Left renal pelvis (tissue), 4 donors: ENCODE data around the gene RTN4. TPM values are rescaled to one million over a fixed set of nuclear protein-coding genes. Genes with fewer than 3 reads are reported as not detected.

Experiments
- DNase-seq, 4 donors: peaks; one replicate each; pipeline ENCODE4 v3.0.0-alpha.2; 2013; ENCODE audit warnings: low read depth in 4 of 4, low spot score in 3 of 4
- polyA plus RNA-seq, 4 donors: library from polyadenylated mRNA; unstranded; fragments of 120-200 nt; gene quantifications; one replicate each; pipeline ENCODE4 v1.2.1, GENCODE V29; 2013; ENCODE audit not compliant: insufficient read length in 4 of 4

The RTN4 gene
- polyA plus RNA-seq, 4 donors, result 297 to 398 (median 343) TPM

GRCh38 chr2:54955358-54956110 is 94.7 kb downstream of the RTN4 start:
- DNase-seq, result no peak

GRCh38 chr2:54954705-54955357 is 95.4 kb downstream of the RTN4 start:
- DNase-seq, result no peak

DNA sequence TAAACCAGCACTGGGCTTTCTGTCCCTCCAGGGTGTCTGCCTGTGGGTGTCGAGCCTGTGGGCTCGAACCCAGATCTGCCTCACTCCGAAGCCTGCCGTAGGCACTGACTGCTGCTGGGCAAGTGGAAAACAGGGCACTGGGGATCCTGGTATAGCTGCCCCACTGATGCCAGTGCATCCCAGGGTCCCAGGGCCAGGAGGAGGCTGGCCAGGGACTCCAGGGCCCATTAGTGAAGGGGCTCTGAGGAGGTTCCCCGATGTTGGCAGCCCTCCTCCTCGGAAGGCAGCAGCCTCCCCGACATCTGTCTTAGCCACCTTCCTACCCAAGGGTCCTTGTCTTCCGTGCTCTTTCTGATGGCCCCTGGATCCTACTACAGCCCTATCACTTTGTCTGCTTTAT is 96.1 kb downstream of the RTN4 start:
- no peak for DNase-seq

DNA sequence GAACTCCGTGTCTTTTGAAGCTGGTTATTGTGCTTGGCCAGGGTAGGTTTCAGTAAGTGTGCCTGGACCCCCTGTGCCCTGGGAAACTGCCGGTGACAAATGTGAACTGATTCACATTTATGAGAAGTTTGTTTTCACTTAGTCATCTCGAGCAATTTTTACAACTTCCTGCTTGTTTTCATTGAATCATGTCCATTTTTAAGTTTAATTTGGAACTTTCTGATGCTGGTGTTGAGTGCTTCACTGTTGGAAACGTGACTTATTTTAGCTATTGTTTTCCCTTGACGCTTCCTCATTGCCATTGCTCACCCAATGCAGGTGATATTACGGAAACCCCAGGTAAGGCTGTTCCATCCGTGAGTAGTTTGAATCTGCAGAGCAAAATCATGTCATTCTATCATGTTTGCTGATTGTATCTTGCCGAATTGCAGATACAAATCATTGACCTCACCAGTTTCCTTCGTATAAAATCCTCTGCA is 97.2 kb downstream of the RTN4 start:
- DNase-seq, result no peak

DNA sequence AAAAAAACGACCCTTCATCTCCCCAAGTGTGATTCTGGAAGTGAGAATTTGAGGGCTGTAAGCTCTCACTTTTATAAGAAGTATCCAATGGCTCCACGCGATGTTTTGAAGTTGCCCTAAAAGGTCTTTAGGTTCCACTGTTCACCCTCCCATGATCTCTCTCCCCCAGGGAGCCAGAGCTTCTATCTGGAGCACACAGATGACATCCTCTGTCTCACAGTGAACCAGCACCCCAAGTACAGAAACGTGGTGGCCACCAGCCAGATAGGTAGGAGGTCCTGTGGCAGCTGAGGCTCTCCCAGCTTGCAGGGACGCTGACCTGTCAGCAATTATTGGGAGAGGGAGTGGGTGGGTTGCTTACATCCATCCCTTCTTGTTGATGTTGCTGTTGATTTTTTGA is 97.8 kb downstream of the RTN4 start:
- no peak for DNase-seq

DNA sequence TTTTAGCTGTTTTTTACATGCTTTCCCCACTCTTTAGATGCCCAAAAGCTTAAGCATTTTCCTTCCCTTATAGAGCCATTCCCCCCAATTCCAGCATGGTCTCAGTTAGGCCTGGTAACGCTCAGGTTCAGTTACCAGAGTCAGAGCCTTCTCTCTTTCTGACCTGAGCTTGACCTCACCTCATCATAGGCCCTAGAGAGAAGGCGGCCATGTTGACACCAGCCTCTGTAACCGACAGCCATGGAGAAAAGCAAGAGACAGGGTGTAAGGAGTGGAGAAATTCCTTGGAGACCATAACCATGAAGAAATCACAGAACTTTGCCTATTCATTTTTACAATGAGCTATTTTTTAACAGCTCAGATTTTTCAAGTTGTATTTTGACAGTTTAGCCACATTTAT is 99.4 kb downstream of the RTN4 start:
- DNase-seq, result no peak

GRCh38 chr2:54949431-54949830 is 100.8 kb downstream of the RTN4 start:
- DNase-seq, result no peak

- DNase-seq, result no peak
Measured at GRCh38 chr2:54948120-54948519, 102.1 kb downstream of the RTN4 start.

DNA sequence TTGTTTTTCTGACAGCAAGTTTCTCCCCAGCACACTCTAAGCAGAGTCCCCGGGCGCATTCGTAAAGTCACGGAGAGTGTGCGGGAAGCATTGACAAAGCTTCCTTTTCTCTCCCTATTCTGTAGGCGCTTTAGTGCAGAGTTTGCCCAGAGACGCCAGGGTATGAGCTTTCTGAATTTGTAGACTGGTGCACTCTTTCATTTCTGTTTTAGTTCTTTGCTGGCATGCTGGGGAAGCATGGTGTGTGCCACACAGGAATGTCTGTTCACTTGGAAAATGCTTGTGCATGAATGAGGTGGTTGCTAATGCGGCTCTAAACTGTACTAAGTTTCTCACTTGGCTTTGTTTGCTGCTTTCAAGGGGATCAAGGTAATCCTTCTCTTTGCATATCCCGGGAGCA is 102.6 kb downstream of the RTN4 start:
- no peak for DNase-seq

DNA sequence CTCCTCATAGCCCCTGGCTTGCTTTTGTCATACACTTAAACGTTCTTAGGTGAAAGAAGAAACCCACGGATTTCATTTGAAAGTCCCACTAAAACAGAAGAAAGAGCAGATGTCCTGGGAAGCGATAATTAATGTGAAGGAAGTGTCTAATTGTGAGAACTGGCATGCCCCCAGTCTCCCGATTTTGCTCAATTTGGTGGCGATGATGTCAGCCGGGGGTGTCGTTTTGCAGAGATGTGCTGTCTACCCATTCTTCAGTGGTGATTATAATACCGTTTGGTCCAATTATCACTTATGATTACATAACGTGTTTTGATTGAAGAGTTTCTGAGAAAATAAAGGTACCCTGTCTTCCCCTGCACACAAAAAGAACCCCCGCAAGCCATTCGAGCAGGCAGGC is 103.1 kb downstream of the RTN4 start:
- no peak for DNase-seq

DNA sequence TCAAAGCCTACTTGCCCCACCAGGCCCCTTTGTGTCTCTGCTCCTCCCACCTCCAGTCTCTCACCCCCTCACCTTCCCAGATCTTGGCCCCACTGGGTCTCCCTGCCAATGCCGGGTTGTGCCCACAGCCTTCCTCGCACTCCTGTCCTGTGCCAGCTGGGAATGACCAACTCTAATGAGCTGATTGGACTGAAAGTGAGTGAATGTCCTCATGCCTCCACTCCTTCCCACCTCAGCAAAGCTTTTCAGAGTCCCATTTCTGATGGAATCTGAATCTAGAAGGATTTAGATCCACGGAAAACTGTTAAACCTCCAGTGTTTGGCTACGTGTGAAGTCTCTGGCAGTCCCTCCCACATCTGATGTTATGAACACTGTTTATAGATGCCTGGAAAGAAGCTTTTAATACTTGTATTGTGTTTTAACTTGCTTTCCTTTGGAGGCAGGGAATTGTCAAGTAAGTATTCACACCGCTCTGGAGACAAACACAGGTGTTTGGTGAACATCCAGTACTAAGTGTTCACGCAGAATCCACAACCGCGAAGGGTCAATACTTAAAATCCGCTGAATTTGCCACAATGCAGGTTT is 103.9 kb downstream of the RTN4 start:
- DNase-seq, result no peak

DNA sequence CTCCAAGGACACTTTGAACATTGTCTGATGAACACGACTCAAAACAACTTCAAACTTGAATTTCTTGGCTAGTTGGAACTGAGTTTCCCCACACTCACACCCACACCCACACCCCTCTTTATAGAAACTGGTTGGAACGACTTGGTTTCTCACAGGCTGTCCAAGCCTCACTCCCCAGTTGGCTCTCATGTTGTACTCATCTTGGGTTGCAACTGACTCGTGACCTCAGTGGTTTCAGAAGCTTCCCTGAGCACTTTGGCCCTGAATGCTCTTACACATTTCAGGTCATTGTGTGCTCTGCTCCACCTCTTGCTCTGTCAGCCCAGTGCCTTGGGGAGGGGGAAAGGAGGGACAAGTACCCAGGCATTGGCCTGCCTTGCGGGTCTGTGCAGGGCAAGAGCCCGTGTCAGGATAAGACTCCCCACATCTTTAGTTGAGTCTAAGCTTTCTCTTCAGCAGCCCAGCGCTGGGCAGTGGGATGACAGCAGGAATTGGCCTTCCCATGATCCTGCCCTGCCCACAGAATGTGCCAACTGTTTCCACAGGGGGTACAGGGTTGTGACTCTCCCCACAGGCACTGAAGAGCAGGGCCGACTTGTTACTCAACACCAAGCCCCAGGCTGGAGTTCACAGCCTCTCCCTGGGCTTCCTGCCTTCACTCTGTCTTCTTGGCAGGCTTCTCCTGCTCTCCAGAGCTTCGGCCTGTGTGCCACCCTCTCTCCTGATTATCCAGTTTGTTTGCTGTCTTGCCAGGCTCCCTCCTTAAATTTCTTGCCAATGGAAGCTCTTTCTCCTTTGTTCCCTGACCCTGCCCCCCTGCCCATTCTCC is 104.6 kb downstream of the RTN4 start:
- DNase-seq, result no peak

GRCh38 chr2:54944724-54945326 is 105.4 kb downstream of the RTN4 start:
- DNase-seq, result no peak

GRCh38 chr2:54942373-54942772 is 107.9 kb downstream of the RTN4 start:
- no peak for DNase-seq

DNA sequence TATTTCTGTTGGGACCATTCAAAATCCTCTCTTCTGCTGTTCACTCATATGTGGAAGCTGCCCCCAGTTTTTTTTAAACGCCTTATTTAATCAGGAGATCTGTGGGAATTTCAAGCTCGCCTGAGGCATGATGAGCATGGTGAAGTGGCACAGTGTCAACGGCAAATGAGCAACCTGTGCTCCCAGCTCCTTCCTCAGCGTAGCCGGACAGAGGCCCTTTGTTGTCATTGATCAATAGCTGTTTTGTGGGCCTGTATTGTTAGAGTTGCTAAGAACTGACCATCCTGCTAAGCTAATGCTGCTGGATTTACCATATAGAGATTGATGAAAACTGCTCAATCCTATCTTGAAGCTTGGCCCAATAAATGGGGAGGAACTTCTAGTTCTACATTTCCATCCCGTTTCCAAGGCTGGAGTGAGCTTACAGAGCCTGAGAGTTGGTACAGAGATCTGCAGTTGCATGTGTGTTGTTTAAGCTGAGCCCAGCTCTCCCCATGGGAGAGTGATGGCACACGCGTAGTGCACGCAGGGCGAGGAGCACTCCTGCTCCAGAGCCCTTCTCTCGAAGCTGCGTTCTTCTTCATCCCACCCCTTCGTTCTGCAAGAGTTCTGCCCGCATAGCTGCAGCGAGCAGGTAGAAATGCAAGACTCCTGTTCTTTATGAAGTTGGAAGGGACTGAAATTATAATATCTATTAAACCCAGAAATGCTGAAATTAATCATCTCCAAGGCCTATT is 108.8 kb downstream of the RTN4 start:
- no peak for DNase-seq

DNA sequence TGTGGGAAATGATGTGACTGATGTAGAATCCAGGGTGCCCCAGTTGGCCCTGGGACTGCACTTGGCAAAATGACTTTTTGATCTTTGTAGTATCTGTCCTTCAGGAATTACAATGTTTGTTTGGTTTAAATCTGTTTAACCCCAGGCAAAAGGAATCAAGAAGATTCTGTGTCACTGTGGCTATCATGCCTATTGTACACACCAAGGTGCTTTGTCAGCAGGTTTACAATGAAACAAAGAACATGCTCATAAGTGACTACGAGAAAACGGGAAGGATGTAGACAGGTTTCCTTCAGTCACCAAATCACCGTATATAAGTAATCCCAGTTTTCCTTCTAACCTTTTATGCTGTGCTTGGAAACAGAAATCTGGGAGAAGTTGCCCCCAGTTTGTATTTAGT is 109.5 kb downstream of the RTN4 start:
- no peak for DNase-seq

GRCh38 chr2:54939446-54940118 is 110.7 kb downstream of the RTN4 start:
- DNase-seq, result no peak

DNA sequence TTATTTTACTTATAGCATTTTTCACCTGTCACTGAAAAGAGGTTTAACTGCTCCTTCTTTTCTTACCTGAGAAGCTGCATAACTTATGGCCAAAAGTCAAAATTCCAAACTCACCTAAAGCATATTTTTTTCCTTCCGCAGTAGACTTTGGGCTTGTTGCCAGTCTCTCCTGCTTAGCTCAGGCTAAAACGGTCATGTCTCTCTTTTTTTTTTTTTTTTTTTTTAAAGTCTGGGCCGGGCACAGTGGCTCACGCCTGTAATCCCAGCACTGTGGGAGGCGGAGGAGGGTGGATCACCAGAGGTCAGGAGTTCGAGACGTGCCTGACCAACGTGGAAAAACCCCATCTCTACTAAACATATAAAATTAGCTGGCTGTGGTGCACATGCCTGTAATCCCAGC is 113.5 kb downstream of the RTN4 start:
- DNase-seq, result no peak

- DNase-seq, result no peak
Measured at GRCh38 chr2:54935389-54935788, 114.9 kb downstream of the RTN4 start.
